Liver (tissue), 9 donors: ENCODE measurements around the gene ATG10. TPM values are rescaled to one million over a fixed set of nuclear protein-coding genes. Genes with fewer than 3 reads are reported as not detected.

Experiments
- DNase-seq: peaks from one replicate; pipeline ENCODE4 v3.0.0-alpha.2; 2017; ENCODE audit warnings: low spot score
- H3K27ac ChIP-seq, 2 donors: one replicate each; pipeline ENCODE4 v1.7.0; 2013; ENCODE audit warnings: inconsistent platforms in 2 of 2, low read length in 2 of 2, control low read depth in 1 of 2, low read depth in 1 of 2, mild to moderate bottlenecking in 1 of 2
- H3K27me3 ChIP-seq, 4 donors: one replicate each; pipeline versions ENCODE4 v1.6.1 to v1.7.0; 2013; ENCODE audit warnings: low read length in 3 of 4, inconsistent platforms in 1 of 4, mild to moderate bottlenecking in 1 of 4, moderate library complexity in 1 of 4; ENCODE audit not compliant: control insufficient read depth in 4 of 4, insufficient read depth in 4 of 4
- H3K36me3 ChIP-seq, 4 donors: one replicate each; pipeline versions ENCODE4 v1.6.1 to v1.7.0; 2013; ENCODE audit warnings: low read length in 3 of 4, mild to moderate bottlenecking in 3 of 4, low read depth in 1 of 4, moderate library complexity in 1 of 4; ENCODE audit not compliant: control insufficient read depth in 4 of 4, insufficient read depth in 3 of 4
- H3K4me1 ChIP-seq, 4 donors: one replicate each; pipeline versions ENCODE4 v1.6.1 to v1.7.0; 2013; ENCODE audit warnings: low read length in 3 of 4, mild to moderate bottlenecking in 3 of 4, moderate library complexity in 1 of 4; ENCODE audit not compliant: control insufficient read depth in 4 of 4, insufficient read depth in 4 of 4
- H3K4me3 ChIP-seq, 3 donors: one replicate each; pipeline versions ENCODE4 v1.6.1 to v1.7.0; 2013; ENCODE audit warnings: low read length in 3 of 3, control low read depth in 1 of 3, low read depth in 1 of 3, mild to moderate bottlenecking in 1 of 3
- H3K9ac ChIP-seq, 2 donors: one replicate each; pipeline ENCODE4 v1.7.0; 2013; ENCODE audit warnings: low read length in 2 of 2, mild to moderate bottlenecking in 2 of 2, moderate library complexity in 2 of 2, control low read depth in 1 of 2, low read depth in 1 of 2
- H3K9me3 ChIP-seq, 4 donors: one replicate each; pipeline versions ENCODE4 v1.6.1 to v1.7.0; 2013; ENCODE audit warnings: low read length in 3 of 4; ENCODE audit not compliant: control insufficient read depth in 4 of 4
- CTCF ChIP-seq: fragments of 150-350 bp; IDR thresholded peaks from 2 replicates; pipeline ENCODE4 v1.5.1; 2017; ENCODE audit warnings: improper control_type of control experiment, low read depth, low read length; ENCODE audit not compliant: missing input control
- EGR1 ChIP-seq, 2 donors: IDR thresholded peaks; 2 replicates each; pipeline ENCODE4 v1.6.1; 2016 to 2018; ENCODE audit warnings: antibody characterized with exemption in 2 of 2, low read depth in 2 of 2
- FOXA1 ChIP-seq: IDR thresholded peaks from 2 replicates; pipeline ENCODE4 v1.6.1; 2016; ENCODE audit warnings: antibody characterized with exemption
- FOXA2 ChIP-seq: IDR thresholded peaks from 2 replicates; pipeline ENCODE4 v1.6.1; 2016; ENCODE audit warnings: antibody characterized with exemption
- GABPA ChIP-seq, 2 donors: IDR thresholded peaks in 1 of 2; conservative IDR thresholded peaks in 1 of 2; 2 replicates each; pipeline ENCODE4 v1.6.1; 2016; ENCODE audit warnings: antibody characterized with exemption in 2 of 2, mild to moderate bottlenecking in 1 of 2, moderate library complexity in 1 of 2
- HNF4A ChIP-seq, 2 donors: conservative IDR thresholded peaks; 2 replicates each; pipeline ENCODE4 v1.6.1; 2016; ENCODE audit warnings: antibody characterized with exemption in 2 of 2, mild to moderate bottlenecking in 2 of 2
- HNF4G ChIP-seq: IDR thresholded peaks from 2 replicates; pipeline ENCODE4 v1.6.1; 2016; ENCODE audit warnings: antibody characterized with exemption
- JUND ChIP-seq, 2 donors: IDR thresholded peaks; 2 replicates each; pipeline ENCODE4 v1.6.1; 2016; ENCODE audit warnings: antibody characterized with exemption in 2 of 2
- MAX ChIP-seq: IDR thresholded peaks from 2 replicates; pipeline ENCODE4 v1.6.1; 2016; ENCODE audit warnings: antibody characterized with exemption
- NR2F2 ChIP-seq: IDR thresholded peaks from 2 replicates; pipeline ENCODE4 v1.6.1; 2016; ENCODE audit warnings: antibody characterized with exemption
- RAD21 ChIP-seq, 2 donors: IDR thresholded peaks; 2 replicates each; pipeline ENCODE4 v1.6.1; 2016; ENCODE audit warnings: antibody characterized with exemption in 2 of 2, mild to moderate bottlenecking in 2 of 2
- RXRA ChIP-seq, 2 donors: IDR thresholded peaks; 2 replicates each; pipeline ENCODE4 v1.6.1; 2017 to 2018; ENCODE audit warnings: antibody characterized with exemption in 2 of 2, mild to moderate bottlenecking in 1 of 2
- SP1 ChIP-seq: IDR thresholded peaks from 2 replicates; pipeline ENCODE4 v1.6.1; 2018; ENCODE audit warnings: antibody characterized with exemption, mild to moderate bottlenecking
- TAF1 ChIP-seq: conservative IDR thresholded peaks from 2 replicates; pipeline ENCODE4 v1.6.1; 2016; ENCODE audit warnings: antibody characterized with exemption, mild to moderate bottlenecking
- YY1 ChIP-seq: IDR thresholded peaks from 2 replicates; pipeline ENCODE4 v1.6.1; 2016; ENCODE audit warnings: antibody characterized with exemption, mild to moderate bottlenecking
- ZBTB33 ChIP-seq: IDR thresholded peaks from 2 replicates; pipeline ENCODE4 v1.6.1; 2016; ENCODE audit warnings: antibody characterized with exemption
- WGBS: extraction: QIAGEN DNeasy Blood & Tissue Kit; methylation state at CpG from one replicate; pipeline ENCODE4 v1.1.7; 2013; 5-methylcytosine and 5-hydroxymethylcytosine counted together
- polyA plus RNA-seq, 2 donors: library from polyadenylated mRNA; stranded (reverse) in 1 of 2; unstranded in 1 of 2; fragments of 200-250 nt in 1 of 2; fragments of >200 nt in 1 of 2; fragmentation: Nextera tagmentation in 1 of 2; extraction: Ambion mirVana in 1 of 2; gene quantifications; one replicate each; pipeline versions ENCODE4 v1.2.1 to v1.2.3, GENCODE V29; 2013 to 2015
- total RNA-seq, 2 donors: library from RNA; depleted of rRNA; stranded (reverse); fragments of >200 nt; gene quantifications; one replicate each; pipeline ENCODE4 v1.2.3, GENCODE V29; 2014
- TF ChIP-seq, protein P1 (sequence below): IDR thresholded peaks from 2 replicates; pipeline ENCODE4 v1.6.1; 2016; ENCODE audit warnings: antibody characterized with exemption
- TF ChIP-seq, protein P2 (sequence below): IDR thresholded peaks from 2 replicates; pipeline ENCODE4 v1.6.1; 2016; ENCODE audit warnings: antibody characterized with exemption, mild to moderate bottlenecking
- donor health status: healthy.
- donor health status: healthy.
- donor health status: healthy.
- donor health status: healthy.
- donor health status: healthy.

ATG10 gene
- total and polyA plus RNA-seq, 4 donors, result 3.1 to 7.8 (median 7.4) TPM

- Histone ChIP-seq H3K4me1 (no peaks in the 10 kb centered on the region), H3K27ac (no peak overlapping the region), H3K4me3 (no peak overlapping the region), H3K36me3 (no peaks in the 10 kb centered on the region), H3K27me3 (no peaks in the 10 kb centered on the region), H3K9me3 (no peaks in the 10 kb centered on the region), H3K9ac (no peak overlapping the region)
- 93% methylated on average over 2 of the region's 2 CpGs for WGBS
- DNase-seq, result no peak
- TF ChIP-seq MAX, result no peak
- TF ChIP-seq, protein P1, sequence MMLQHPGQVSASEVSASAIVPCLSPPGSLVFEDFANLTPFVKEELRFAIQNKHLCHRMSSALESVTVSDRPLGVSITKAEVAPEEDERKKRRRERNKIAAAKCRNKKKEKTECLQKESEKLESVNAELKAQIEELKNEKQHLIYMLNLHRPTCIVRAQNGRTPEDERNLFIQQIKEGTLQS, result no peak
- no peak for TF ChIP-seq YY1
These were observed 214.0 kb downstream of the ATG10 start for GRCh38 chr5:82185851-82186250.

- DNase-seq, result no peak
- H3K9me3 ChIP-seq, result no peaks in the 10 kb centered on the region
- H3K27ac ChIP-seq, result no peak overlapping the region
- no peak overlapping the region for H3K9ac ChIP-seq
- TF ChIP-seq, protein P2, sequence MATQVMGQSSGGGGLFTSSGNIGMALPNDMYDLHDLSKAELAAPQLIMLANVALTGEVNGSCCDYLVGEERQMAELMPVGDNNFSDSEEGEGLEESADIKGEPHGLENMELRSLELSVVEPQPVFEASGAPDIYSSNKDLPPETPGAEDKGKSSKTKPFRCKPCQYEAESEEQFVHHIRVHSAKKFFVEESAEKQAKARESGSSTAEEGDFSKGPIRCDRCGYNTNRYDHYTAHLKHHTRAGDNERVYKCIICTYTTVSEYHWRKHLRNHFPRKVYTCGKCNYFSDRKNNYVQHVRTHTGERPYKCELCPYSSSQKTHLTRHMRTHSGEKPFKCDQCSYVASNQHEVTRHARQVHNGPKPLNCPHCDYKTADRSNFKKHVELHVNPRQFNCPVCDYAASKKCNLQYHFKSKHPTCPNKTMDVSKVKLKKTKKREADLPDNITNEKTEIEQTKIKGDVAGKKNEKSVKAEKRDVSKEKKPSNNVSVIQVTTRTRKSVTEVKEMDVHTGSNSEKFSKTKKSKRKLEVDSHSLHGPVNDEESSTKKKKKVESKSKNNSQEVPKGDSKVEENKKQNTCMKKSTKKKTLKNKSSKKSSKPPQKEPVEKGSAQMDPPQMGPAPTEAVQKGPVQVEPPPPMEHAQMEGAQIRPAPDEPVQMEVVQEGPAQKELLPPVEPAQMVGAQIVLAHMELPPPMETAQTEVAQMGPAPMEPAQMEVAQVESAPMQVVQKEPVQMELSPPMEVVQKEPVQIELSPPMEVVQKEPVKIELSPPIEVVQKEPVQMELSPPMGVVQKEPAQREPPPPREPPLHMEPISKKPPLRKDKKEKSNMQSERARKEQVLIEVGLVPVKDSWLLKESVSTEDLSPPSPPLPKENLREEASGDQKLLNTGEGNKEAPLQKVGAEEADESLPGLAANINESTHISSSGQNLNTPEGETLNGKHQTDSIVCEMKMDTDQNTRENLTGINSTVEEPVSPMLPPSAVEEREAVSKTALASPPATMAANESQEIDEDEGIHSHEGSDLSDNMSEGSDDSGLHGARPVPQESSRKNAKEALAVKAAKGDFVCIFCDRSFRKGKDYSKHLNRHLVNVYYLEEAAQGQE, result no peak
- TF ChIP-seq CTCF (no peak), MAX (no peak), NR2F2 (no peak), FOXA1 (no peak), HNF4A (conservative IDR thresholded peaks at IDR 0.05) (no peak), HNF4G (no peak), SP1 (no peak), YY1 (no peak), RAD21 (IDR thresholded peaks at IDR 0.05) (no peak), RXRA (IDR thresholded peaks at IDR 0.05) (no peak), FOXA2 (no peak), JUND (IDR thresholded peaks at IDR 0.05) (no peak), GABPA (IDR thresholded peaks at IDR 0.05 in 1 of 2, conservative IDR thresholded peaks at IDR 0.05 in 1 of 2) (no peak), ZBTB33 (no peak), TAF1 (no peak), EGR1 (IDR thresholded peaks at IDR 0.05; ENCODE audit: low read depth in 2 of 2) (no peak)
- TF ChIP-seq, protein P1, result no peak
- no peaks in the 10 kb centered on the region for H3K27me3 ChIP-seq
- H3K4me1 ChIP-seq, result no peaks in the 10 kb centered on the region
- no peak overlapping the region for H3K4me3 ChIP-seq
- H3K36me3 ChIP-seq, result no peaks in the 10 kb centered on the region
- 78% methylated on average over 1 of the region's 1 CpG for WGBS
These were observed 225.7 kb downstream of the ATG10 start for GRCh38 chr5:82197550-82197949.
